ENCODE data around the gene CR2.
"Not testable (repeated sequence)": the region's sequence is repeated elsewhere in the genome, so short reads cannot be mapped to it uniquely, and the experiment has no call there.

Gene CR2

DNA sequence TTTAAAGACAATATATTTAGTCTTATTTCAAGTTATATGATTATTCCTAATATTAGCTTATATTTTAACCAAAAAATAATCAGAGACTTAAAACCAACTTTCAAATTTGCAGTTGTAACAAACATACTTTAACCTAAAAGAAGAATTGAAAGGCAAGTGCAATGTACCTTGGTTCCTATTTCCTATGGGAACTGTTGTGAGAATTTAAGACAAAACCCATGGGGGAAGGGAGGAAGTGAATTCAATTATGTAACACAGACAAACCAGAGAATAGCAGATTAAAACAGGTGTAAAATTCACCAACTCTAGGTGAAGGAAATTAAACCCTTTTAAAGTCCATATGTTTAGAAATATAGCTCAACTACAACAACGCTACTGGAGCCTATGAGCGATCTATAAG, 22.6 kb upstream of the CR2 start:
- DNase-seq (ENCODE audit: low read depth, low spot score): no peak
- no peaks in the 10 kb centered on the region for H3K9me3 ChIP-seq (ENCODE audit: low read depth, low read length)
- no peaks in the 10 kb centered on the region for H3K36me3 ChIP-seq (ENCODE audit: insufficient read depth, low read length)
- H3K27ac ChIP-seq: no peak overlapping the region
- H3K9ac ChIP-seq (ENCODE audit: insufficient read length): no peak overlapping the region
- no peak overlapping the region for H3K4me3 ChIP-seq
- no peak for TF ChIP-seq EZH2 (IDR thresholded peaks at IDR 0.05)
- no peak for TF ChIP-seq POLR2AphosphoS5 (IDR thresholded peaks at IDR 0.05; ENCODE audit: borderline replicate concordance, low read depth, low read length)
- TF ChIP-seq FOXP2 (optimal IDR thresholded peaks at IDR 0.05; ENCODE audit: control extremely low read depth, extremely low read length, insufficient read depth): no peak

DNA sequence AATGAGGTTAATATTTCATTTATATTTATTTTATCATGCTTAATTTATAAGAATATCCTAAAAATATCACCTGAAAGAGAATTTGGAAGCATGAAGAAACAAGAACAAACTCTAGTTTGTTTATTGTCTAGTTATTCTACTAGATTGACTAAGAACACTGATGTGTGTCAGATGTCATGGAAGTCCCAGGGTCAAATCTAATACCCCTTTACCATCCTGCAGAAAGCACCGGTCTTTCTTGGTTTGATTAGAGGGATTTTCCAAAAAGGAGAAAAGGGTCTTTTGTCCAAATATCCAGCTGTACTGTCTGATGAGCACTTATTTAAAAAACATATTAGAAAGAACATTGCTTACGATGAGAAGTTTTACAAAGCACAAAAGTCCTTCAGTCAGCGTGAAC, 20.7 kb upstream of the CR2 start:
- H3K9me3 ChIP-seq (ENCODE audit: low read depth, low read length): no peaks in the 10 kb centered on the region
- no peak overlapping the region for H3K4me3 ChIP-seq
- TF ChIP-seq POLR2AphosphoS5 (IDR thresholded peaks at IDR 0.05; ENCODE audit: borderline replicate concordance, low read depth, low read length) (no peak), EZH2 (IDR thresholded peaks at IDR 0.05) (no peak), FOXP2 (optimal IDR thresholded peaks at IDR 0.05; ENCODE audit: control extremely low read depth, extremely low read length, insufficient read depth) (no peak)
- no peak for DNase-seq (ENCODE audit: low read depth, low spot score)
- H3K9ac ChIP-seq (ENCODE audit: insufficient read length): no peak overlapping the region
- H3K36me3 ChIP-seq (ENCODE audit: insufficient read depth, low read length): no peaks in the 10 kb centered on the region
- H3K27ac ChIP-seq: no peak overlapping the region

DNA sequence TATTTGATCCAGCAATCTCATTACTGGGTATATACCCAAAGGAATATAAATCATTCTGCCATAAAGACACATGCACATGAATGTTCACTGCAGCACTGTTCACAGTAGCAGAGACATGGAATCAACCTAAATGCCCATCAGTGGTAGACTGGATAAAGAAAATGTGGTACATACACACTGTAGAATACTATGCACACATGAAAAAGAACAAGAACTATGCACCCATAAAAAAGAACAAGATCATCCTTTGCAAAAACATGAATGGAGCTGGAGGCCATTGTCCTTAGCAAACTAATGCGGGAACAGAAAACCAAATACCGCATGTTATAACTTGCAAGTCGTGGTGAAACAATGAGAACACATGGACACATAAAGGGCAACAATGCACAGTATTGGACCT, 17.4 kb upstream of the CR2 start:
- not testable (repeated sequence) for H3K36me3 ChIP-seq (ENCODE audit: insufficient read depth, low read length); H3K9ac ChIP-seq (ENCODE audit: insufficient read length); H3K27ac ChIP-seq; H3K9me3 ChIP-seq (ENCODE audit: low read depth, low read length); DNase-seq (ENCODE audit: low read depth, low spot score); H3K4me3 ChIP-seq

DNA sequence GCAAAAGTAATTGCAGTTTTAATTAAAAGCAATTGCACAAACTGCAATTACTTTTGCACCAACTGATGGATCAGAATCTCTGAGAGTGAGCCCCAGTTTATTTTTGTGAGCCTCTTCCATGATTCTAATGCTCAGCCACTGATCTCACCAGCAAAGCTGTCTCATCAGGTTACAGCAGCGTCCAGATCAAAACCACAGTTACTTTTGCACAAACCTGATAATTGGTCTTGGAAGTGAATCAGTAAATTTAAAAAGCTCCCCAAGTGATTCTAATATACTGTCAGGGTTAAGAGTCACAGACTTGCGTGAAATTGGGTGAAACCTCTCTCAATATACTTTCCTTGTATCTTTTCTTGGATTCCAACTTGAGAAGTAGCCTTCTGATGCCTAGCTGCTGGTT, 13.5 kb upstream of the CR2 start:
- TF ChIP-seq EZH2 (IDR thresholded peaks at IDR 0.05): no peak
- no peak for TF ChIP-seq FOXP2 (optimal IDR thresholded peaks at IDR 0.05; ENCODE audit: control extremely low read depth, extremely low read length, insufficient read depth)
- no peak for TF ChIP-seq POLR2AphosphoS5 (IDR thresholded peaks at IDR 0.05; ENCODE audit: borderline replicate concordance, low read depth, low read length)
- Histone ChIP-seq H3K36me3 (ENCODE audit: insufficient read depth, low read length) (no peaks in the 10 kb centered on the region), H3K9me3 (ENCODE audit: low read depth, low read length) (no peaks in the 10 kb centered on the region), H3K27ac (no peak overlapping the region), H3K9ac (ENCODE audit: insufficient read length) (no peak overlapping the region), H3K4me3 (no peak overlapping the region)
- DNase-seq (ENCODE audit: low read depth, low spot score): no peak

DNA sequence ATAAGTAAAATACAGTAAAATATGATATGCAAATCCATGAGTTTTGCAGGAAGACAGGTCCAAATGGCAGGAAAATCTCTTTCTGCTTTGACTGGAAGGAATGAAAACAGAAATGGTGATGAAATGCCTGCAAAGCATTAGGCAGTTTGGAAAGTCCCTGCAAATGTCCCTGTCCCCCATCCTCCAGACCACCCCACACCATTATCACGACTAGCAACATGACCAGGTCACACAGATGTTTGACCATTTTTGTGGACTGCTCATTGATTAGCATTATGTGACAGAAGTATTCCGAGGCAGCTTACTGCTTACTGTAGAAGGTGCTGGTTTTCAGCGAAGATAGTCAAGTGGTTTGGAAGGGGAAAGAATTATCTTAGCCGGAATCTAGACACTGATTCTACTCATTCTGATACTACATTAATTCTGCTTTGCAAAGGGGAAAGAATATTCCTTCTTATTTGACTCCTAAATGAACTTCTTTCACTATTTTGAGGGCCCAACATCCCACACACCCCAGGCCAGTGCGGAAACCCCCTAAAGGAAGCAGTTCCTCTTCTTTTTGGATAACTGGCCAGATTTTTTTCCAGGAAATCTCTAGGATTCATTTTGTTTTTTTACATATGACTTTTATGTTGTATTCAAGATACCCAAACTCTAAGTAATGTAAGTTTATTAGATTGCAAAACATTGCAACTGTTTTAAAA, 9.5 kb upstream of the CR2 start:
- TF ChIP-seq EZH2 (IDR thresholded peaks at IDR 0.05) (no peak), POLR2AphosphoS5 (IDR thresholded peaks at IDR 0.05; ENCODE audit: borderline replicate concordance, low read depth, low read length) (no peak), FOXP2 (optimal IDR thresholded peaks at IDR 0.05; ENCODE audit: control extremely low read depth, extremely low read length, insufficient read depth) (no peak)
- H3K4me3 ChIP-seq: no peak overlapping the region
- DNase-seq (ENCODE audit: low read depth, low spot score): no peak

DNA sequence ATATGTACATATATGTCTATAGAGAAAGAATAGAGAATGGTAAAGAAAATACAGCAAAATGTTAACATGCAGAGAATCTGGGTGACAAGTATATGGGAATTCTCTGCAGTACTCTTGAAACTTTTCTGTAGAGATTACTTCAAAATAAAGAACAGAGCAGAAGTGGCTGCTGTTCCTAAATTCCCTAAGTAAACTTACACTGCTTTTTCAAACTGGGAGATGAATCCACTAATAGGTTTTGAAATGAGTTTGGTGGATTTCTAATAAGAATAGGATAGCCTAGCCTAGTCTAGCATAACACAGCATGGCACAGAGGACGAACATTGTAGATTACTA, 450 bp upstream of the CR2 start:
- Histone ChIP-seq H3K36me3 (ENCODE audit: insufficient read depth, low read length) (no peaks in the 10 kb centered on the region), H3K4me3 (no peak overlapping the region), H3K27ac (no peak overlapping the region), H3K9me3 (ENCODE audit: low read depth, low read length) (no peaks in the 10 kb centered on the region), H3K9ac (ENCODE audit: insufficient read length) (no peak overlapping the region)
- no peak for TF ChIP-seq POLR2AphosphoS5 (IDR thresholded peaks at IDR 0.05; ENCODE audit: borderline replicate concordance, low read depth, low read length)
- TF ChIP-seq EZH2 (IDR thresholded peaks at IDR 0.05): no peak
- TF ChIP-seq FOXP2 (optimal IDR thresholded peaks at IDR 0.05; ENCODE audit: control extremely low read depth, extremely low read length, insufficient read depth): no peak
- DNase-seq (ENCODE audit: low read depth, low spot score): no peak

More for the DNA sequence above, 9.5 kb upstream of the CR2 start:
- no peaks in the 10 kb centered on the region for H3K36me3 ChIP-seq (ENCODE audit: insufficient read depth, low read length)
- H3K27ac ChIP-seq: no peak overlapping the region
- H3K9ac ChIP-seq (ENCODE audit: insufficient read length): no peak overlapping the region
- H3K9me3 ChIP-seq (ENCODE audit: low read depth, low read length): no peaks in the 10 kb centered on the region

DNA sequence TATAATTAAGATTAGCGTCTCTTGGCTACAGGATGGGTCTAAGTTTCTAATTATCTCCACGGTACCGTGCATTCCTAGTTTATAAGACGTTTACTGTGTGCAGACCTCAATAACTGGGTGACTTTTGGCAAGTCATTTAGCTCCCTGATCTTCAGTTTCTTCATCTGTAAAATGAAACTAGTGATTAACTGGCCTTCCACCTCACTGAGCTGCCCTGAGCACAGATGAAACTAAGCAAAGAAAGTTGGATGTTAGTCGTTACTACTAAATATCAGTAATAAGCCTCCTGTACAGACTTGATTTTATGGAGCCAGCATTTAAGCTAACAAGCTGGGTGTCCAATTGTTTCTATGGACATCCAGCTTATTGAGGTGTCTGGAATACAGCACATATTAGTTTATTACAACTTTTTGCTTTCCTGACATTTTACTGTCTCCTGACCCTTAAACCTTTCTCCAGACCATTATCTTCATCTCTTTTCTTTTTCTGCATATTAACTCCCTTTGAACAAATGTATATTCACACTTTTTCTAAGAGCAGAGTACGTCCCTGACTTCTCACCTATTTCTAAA, 1.1 kb downstream of the CR2 start:
- Histone ChIP-seq H3K9ac (ENCODE audit: insufficient read length) (no peak overlapping the region), H3K27ac (no peak overlapping the region), H3K4me3 (no peak overlapping the region), H3K36me3 (ENCODE audit: insufficient read depth, low read length) (no peaks in the 10 kb centered on the region), H3K9me3 (ENCODE audit: low read depth, low read length) (no peaks in the 10 kb centered on the region)
- TF ChIP-seq POLR2AphosphoS5 (IDR thresholded peaks at IDR 0.05; ENCODE audit: borderline replicate concordance, low read depth, low read length): no peak
- TF ChIP-seq FOXP2 (optimal IDR thresholded peaks at IDR 0.05; ENCODE audit: control extremely low read depth, extremely low read length, insufficient read depth): no peak
- TF ChIP-seq EZH2 (IDR thresholded peaks at IDR 0.05): no peak
- DNase-seq (ENCODE audit: low read depth, low spot score): no peak

DNA sequence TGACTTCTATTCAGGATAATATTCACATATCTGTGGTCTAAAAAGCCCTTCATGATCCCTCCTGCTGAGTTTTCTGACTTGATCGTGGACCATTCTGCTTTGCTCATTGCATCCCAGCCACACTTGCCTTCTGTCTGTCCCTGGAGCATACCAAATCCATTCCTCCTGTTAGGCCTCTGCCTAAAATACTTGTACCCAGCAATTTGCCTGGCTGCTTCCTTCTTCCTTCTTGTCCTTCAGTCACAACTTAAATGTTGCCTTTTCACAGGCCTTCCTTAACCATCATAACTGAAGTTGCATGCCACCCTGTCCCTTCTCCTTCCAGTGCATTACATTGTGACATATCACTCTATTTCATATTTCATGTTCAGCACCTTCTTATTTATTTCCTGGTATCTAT, 4.3 kb downstream of the CR2 start:
- no peaks in the 10 kb centered on the region for H3K36me3 ChIP-seq (ENCODE audit: insufficient read depth, low read length)
- TF ChIP-seq POLR2AphosphoS5 (IDR thresholded peaks at IDR 0.05; ENCODE audit: borderline replicate concordance, low read depth, low read length) (no peak), FOXP2 (optimal IDR thresholded peaks at IDR 0.05; ENCODE audit: control extremely low read depth, extremely low read length, insufficient read depth) (no peak), EZH2 (IDR thresholded peaks at IDR 0.05) (no peak)

DNA sequence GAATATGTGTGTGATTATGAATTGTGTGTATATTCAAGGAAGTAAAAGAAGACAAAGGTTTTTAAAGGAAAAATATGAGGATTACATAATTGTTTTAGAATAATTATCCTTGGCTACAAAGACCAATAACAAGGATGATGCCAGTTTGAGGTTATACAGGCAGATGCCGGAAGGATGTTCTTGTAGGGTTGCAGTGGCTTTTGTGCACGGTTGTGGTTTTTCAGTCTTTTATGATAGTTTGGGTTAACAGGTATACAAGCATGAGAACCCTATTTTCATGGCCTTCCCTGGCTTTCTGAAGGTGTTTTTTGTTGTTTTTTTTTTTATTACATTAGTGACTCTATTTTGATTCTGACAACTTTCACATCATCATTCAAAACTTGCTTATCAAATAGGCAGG, 4.9 kb downstream of the CR2 start:
- Histone ChIP-seq H3K27ac (no peak overlapping the region), H3K9ac (ENCODE audit: insufficient read length) (no peak overlapping the region), H3K9me3 (ENCODE audit: low read depth, low read length) (no peaks in the 10 kb centered on the region), H3K36me3 (ENCODE audit: insufficient read depth, low read length) (no peaks in the 10 kb centered on the region), H3K4me3 (no peak overlapping the region)
- no peak for DNase-seq (ENCODE audit: low read depth, low spot score)
- TF ChIP-seq FOXP2 (optimal IDR thresholded peaks at IDR 0.05; ENCODE audit: control extremely low read depth, extremely low read length, insufficient read depth): no peak
- no peak for TF ChIP-seq POLR2AphosphoS5 (IDR thresholded peaks at IDR 0.05; ENCODE audit: borderline replicate concordance, low read depth, low read length)
- TF ChIP-seq EZH2 (IDR thresholded peaks at IDR 0.05): no peak

More for the DNA sequence above, 4.3 kb downstream of the CR2 start:
- Histone ChIP-seq H3K9ac (ENCODE audit: insufficient read length) (no peak overlapping the region), H3K27ac (no peak overlapping the region), H3K9me3 (ENCODE audit: low read depth, low read length) (no peaks in the 10 kb centered on the region), H3K4me3 (no peak overlapping the region)
- no peak for DNase-seq (ENCODE audit: low read depth, low spot score)
